ENCODE data around the gene MED19.

The MED19 gene

DNA sequence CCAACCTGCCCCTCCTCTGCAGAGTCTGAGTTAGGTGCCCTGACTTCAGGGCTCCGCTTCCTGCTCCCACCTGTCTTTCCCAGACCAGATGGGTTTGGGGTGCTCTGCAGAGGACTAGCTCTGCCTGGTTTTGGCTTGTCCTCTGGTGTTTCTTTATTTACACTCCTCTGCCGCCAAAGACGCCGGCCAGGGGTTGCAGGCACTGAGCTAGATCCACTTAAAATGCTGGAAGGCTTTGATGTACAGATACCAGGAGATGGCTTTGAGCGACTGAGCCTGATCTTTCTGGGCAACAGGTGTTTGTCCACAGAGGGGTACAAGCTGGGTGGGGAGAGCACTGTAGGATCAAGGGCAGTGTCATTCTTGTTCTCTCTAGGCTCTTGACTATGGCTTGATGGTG lies 33.2 kb upstream of the MED19 start:
- no peak overlapping the region for H3K27ac ChIP-seq (ENCODE audit: low read length)
- peaks cover 4% of the 10 kb centered on the region; the same call in 1 of the 2 replicates for H3K36me3 ChIP-seq (replicated peaks; ENCODE audit: insufficient read depth, low read length)
- H2AFZ ChIP-seq (ENCODE audit: low read length) = no peak overlapping the region
- peaks cover 26% of the 10 kb centered on the region for H3K79me2 ChIP-seq (ENCODE audit: low read length)
- no peaks in the 10 kb centered on the region for H3K27me3 ChIP-seq (replicated peaks; ENCODE audit: insufficient read depth, low read length)
- no peaks in the 10 kb centered on the region for H3K9me2 ChIP-seq (replicated peaks; ENCODE audit: insufficient read depth, low read length)
- peaks cover 6% of the 10 kb centered on the region; the same call in 1 of the 2 replicates for H3F3A ChIP-seq (ENCODE audit: insufficient read depth, low read length)
- H4K20me1 ChIP-seq (ENCODE audit: insufficient read depth, low read length) = no peaks in the 10 kb centered on the region
- H3K9me3 ChIP-seq (replicated peaks; ENCODE audit: insufficient read depth, low read length) = no peaks in the 10 kb centered on the region
- no peak overlapping the region for H3K4me3 ChIP-seq (ENCODE audit: low read length)
- H3K4me1 ChIP-seq (ENCODE audit: low read length) = 0 out of 2 replicates have a peak, but pooled peaks cover 5% of the 10 kb centered on the region
- H3K4me2 ChIP-seq (ENCODE audit: low read depth, low read length) = no peak overlapping the region
- DNase-seq = no peak
- no peak overlapping the region for H3K9ac ChIP-seq (ENCODE audit: low read length)
- TF ChIP-seq, protein P1, sequence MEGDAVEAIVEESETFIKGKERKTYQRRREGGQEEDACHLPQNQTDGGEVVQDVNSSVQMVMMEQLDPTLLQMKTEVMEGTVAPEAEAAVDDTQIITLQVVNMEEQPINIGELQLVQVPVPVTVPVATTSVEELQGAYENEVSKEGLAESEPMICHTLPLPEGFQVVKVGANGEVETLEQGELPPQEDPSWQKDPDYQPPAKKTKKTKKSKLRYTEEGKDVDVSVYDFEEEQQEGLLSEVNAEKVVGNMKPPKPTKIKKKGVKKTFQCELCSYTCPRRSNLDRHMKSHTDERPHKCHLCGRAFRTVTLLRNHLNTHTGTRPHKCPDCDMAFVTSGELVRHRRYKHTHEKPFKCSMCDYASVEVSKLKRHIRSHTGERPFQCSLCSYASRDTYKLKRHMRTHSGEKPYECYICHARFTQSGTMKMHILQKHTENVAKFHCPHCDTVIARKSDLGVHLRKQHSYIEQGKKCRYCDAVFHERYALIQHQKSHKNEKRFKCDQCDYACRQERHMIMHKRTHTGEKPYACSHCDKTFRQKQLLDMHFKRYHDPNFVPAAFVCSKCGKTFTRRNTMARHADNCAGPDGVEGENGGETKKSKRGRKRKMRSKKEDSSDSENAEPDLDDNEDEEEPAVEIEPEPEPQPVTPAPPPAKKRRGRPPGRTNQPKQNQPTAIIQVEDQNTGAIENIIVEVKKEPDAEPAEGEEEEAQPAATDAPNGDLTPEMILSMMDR (IDR thresholded peaks at IDR 0.05; ENCODE audit: low read length) = no peak
- TF ChIP-seq EZH2 (optimal IDR thresholded peaks at IDR 0.05; ENCODE audit: low read depth, low read length) (no peak), EZH2phosphoT487 (IDR thresholded peaks at IDR 0.05; ENCODE audit: low read length) (no peak)

DNA sequence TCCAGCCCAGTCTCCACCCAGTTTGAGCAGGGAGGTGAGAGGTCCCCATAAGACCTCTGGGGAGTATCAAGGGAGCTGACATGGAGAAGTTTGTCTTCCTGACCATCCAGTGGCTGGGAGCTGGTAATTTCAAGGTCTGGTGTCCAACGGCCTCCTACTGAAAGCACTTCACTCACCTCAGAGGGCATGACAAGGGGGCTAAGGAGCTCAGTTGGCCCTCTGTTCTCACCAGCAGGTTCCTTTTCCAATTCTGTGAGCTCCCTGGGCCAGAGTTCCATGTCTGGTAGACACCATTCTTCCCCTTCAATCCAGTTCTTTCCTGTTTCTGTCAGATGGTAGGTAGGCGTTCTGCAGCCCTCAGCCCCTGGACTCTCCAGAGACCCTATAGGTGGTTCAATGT lies 32.3 kb upstream of the MED19 start:
- TF ChIP-seq, protein P1 (IDR thresholded peaks at IDR 0.05; ENCODE audit: low read length) = no peak
- TF ChIP-seq EZH2phosphoT487 (IDR thresholded peaks at IDR 0.05; ENCODE audit: low read length) = no peak
- no peak for TF ChIP-seq EZH2 (optimal IDR thresholded peaks at IDR 0.05; ENCODE audit: low read depth, low read length)
- peaks cover 26% of the 10 kb centered on the region for H3K79me2 ChIP-seq (ENCODE audit: low read length)
- no peaks in the 10 kb centered on the region for H3K27me3 ChIP-seq (replicated peaks; ENCODE audit: insufficient read depth, low read length)
- no peaks in the 10 kb centered on the region for H3K9me3 ChIP-seq (replicated peaks; ENCODE audit: insufficient read depth, low read length)
- 0 out of 2 replicates have a peak, but pooled peaks cover 5% of the 10 kb centered on the region for H3K4me1 ChIP-seq (ENCODE audit: low read length)
- no peak for DNase-seq
- no peaks in the 10 kb centered on the region for H3K9me2 ChIP-seq (replicated peaks; ENCODE audit: insufficient read depth, low read length)
- no peak overlapping the region for H3K4me3 ChIP-seq (ENCODE audit: low read length)
- H3K4me2 ChIP-seq (ENCODE audit: low read depth, low read length) = no peak overlapping the region
- no peak overlapping the region for H2AFZ ChIP-seq (ENCODE audit: low read length)
- H3K9ac ChIP-seq (ENCODE audit: low read length) = no peak overlapping the region
- peaks cover 6% of the 10 kb centered on the region; the same call in 1 of the 2 replicates for H3F3A ChIP-seq (ENCODE audit: insufficient read depth, low read length)
- no peaks in the 10 kb centered on the region for H4K20me1 ChIP-seq (ENCODE audit: insufficient read depth, low read length)
- H3K27ac ChIP-seq (ENCODE audit: low read length) = no peak overlapping the region
- peaks cover 4% of the 10 kb centered on the region; the same call in 1 of the 2 replicates for H3K36me3 ChIP-seq (replicated peaks; ENCODE audit: insufficient read depth, low read length)

DNA sequence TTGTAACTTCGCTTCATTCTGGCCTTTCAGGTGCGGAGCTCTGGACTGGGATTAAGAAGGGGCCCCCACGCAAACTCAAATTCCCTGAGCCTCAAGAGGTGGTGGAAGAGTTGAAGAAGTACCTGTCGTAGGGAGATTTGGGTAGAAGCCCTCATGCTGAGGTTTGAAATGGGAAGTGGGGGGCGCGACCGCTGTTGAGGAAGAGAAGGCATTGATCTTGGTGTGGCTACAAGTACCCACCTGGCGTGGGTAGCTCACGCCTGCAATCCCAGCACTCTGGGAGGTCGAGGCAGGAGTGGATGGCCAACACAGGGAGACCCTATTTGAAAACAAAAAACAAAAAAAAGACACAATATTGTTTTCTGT lies 30.1 kb upstream of the MED19 start:
- TF ChIP-seq, protein P1 (IDR thresholded peaks at IDR 0.05; ENCODE audit: low read length) = no peak
- TF ChIP-seq EZH2 (optimal IDR thresholded peaks at IDR 0.05; ENCODE audit: low read depth, low read length) (no peak), EZH2phosphoT487 (IDR thresholded peaks at IDR 0.05; ENCODE audit: low read length) (no peak)
- no peaks in the 10 kb centered on the region for H3K27me3 ChIP-seq (replicated peaks; ENCODE audit: insufficient read depth, low read length)
- peaks cover 40% of the 10 kb centered on the region for H3K79me2 ChIP-seq (ENCODE audit: low read length)
- H3F3A ChIP-seq (ENCODE audit: insufficient read depth, low read length) = peaks cover 6% of the 10 kb centered on the region
- H3K27ac ChIP-seq (ENCODE audit: low read length) = peak overlapping the region; percentile 70; the same call in 1 of the 2 replicates
- DNase-seq = no peak
- H3K9me2 ChIP-seq (replicated peaks; ENCODE audit: insufficient read depth, low read length) = no peaks in the 10 kb centered on the region
- H4K20me1 ChIP-seq (ENCODE audit: insufficient read depth, low read length) = no peaks in the 10 kb centered on the region
- H3K36me3 ChIP-seq (replicated peaks; ENCODE audit: insufficient read depth, low read length) = peaks cover 4% of the 10 kb centered on the region
- H3K4me2 ChIP-seq (ENCODE audit: low read depth, low read length) = peak overlapping the region; percentile 89
- H3K4me1 ChIP-seq (ENCODE audit: low read length) = 0 out of 2 replicates have a peak, but pooled peaks cover 5% of the 10 kb centered on the region
- H3K9me3 ChIP-seq (replicated peaks; ENCODE audit: insufficient read depth, low read length) = no peaks in the 10 kb centered on the region
- H2AFZ ChIP-seq (ENCODE audit: low read length) = peak overlapping the region; percentile 55
- peak overlapping the region; percentile 92 for H3K9ac ChIP-seq (ENCODE audit: low read length)
- peak overlapping the region; percentile 84 for H3K4me3 ChIP-seq (ENCODE audit: low read length)
